ENCODE measurements around the gene NANOS2. TPM values are rescaled to one million over a fixed set of nuclear protein-coding genes. Genes with fewer than 3 reads are reported as not detected.

Gene NANOS2
- total RNA-seq, 4 donors from 2014 or later: not detected

GRCh38 chr19:45865269-45865948, 49.2 kb downstream of the NANOS2 start:
- Histone ChIP-seq H3K4me3 (peak overlapping the region in 3 of 4 donors; percentile 84 to 100 (median 95)), H3K9me3 (no peaks in the 10 kb centered on the region), H3K27me3 (peaks cover 13% of the 10 kb centered on the region), H3K36me3 (no peaks in the 10 kb centered on the region), H3K4me1 (peaks cover 9 to 37% (median 25%) of the 10 kb centered on the region in 4 donors), H3K27ac (peak overlapping the region; percentile 71 to 98 (median 96))
- in situ Hi-C loops (cut with MboI; ENCODE audit: low pct_ligation_motif_present in 1 of 4, low pct_unique_long_range_greater_than_20kb in 1 of 4, low sequenced_read_pairs in 3 of 4) (no loop called here), intact Hi-C loops (cut with DNase I; ENCODE audit: low total_unique reads) (no loop called here)
- peak; percentile 54 for DNase-seq
- 53 to 70% methylated on average over 1 to 9 of the region's 9 CpGs for WGBS, 2 donors (ENCODE audit: low coverage in 1 of 2)
- TF ChIP-seq CTCF (IDR thresholded peaks at IDR 0.05): no peak
- TF ChIP-seq POLR2AphosphoS5 (IDR thresholded peaks at IDR 0.05): no peak
- no peak for TF ChIP-seq EP300 (IDR thresholded peaks at IDR 0.05; ENCODE audit: low read depth)
- TF ChIP-seq POLR2A (IDR thresholded peaks at IDR 0.05): peak; percentile 15

- Histone ChIP-seq H3K4me1 (peaks cover 9 to 37% (median 25%) of the 10 kb centered on the region in 4 donors), H3K36me3 (peaks cover 0 to under 1% (median 0%) of the 10 kb centered on the region in 4 donors), H3K4me3 (peak overlapping the region; percentile 16 to 100 (median 90)), H3K27me3 (peaks cover 13% of the 10 kb centered on the region), H3K27ac (peak overlapping the region; percentile 71 to 98 (median 96)), H3K9me3 (no peaks in the 10 kb centered on the region)
- intact Hi-C loops (cut with DNase I; ENCODE audit: low total_unique reads) (no loop called here), in situ Hi-C loops (cut with MboI; ENCODE audit: low pct_ligation_motif_present in 1 of 4, low pct_unique_long_range_greater_than_20kb in 1 of 4, low sequenced_read_pairs in 3 of 4) (no loop called here)
- no peak for DNase-seq
- WGBS, 2 donors (ENCODE audit: low coverage in 1 of 2): 16 to 32% methylated on average over 3 to 12 of the region's 12 CpGs
- no peak for TF ChIP-seq EP300 (IDR thresholded peaks at IDR 0.05; ENCODE audit: low read depth)
- no peak for TF ChIP-seq POLR2AphosphoS5 (IDR thresholded peaks at IDR 0.05)
- no peak for TF ChIP-seq CTCF (IDR thresholded peaks at IDR 0.05)
- TF ChIP-seq POLR2A (IDR thresholded peaks at IDR 0.05): no peak
Measured at GRCh38 chr19:45864629-45865082, 49.9 kb downstream of the NANOS2 start.

- intact Hi-C loops (cut with DNase I; ENCODE audit: low total_unique reads) (no loop called here), in situ Hi-C loops (cut with MboI; ENCODE audit: low pct_ligation_motif_present in 1 of 4, low pct_unique_long_range_greater_than_20kb in 1 of 4, low sequenced_read_pairs in 3 of 4) (no loop called here)
- H3K27ac ChIP-seq: peak within 1 kb of the TSS; percentile 71 to 98 (median 96)
- H3K4me3 ChIP-seq: peak within 1 kb of the TSS; percentile 29 to 100 (median 90)
- H3K36me3 ChIP-seq: peaks cover 0 to 7% (median 3%) of the 10 kb centered on the region in 4 donors
- TF ChIP-seq CTCF (IDR thresholded peaks at IDR 0.05) (peak; percentile 69 to 87 (median 75)), POLR2AphosphoS5 (IDR thresholded peaks at IDR 0.05) (peak; percentile 36 to 79 (median 77)), POLR2A (IDR thresholded peaks at IDR 0.05) (peak; percentile 59), EP300 (IDR thresholded peaks at IDR 0.05; ENCODE audit: low read depth) (no peak)
- DNase-seq: peak; percentile 85
- peaks cover 13% of the 10 kb centered on the region for H3K27me3 ChIP-seq
- H3K4me1 ChIP-seq: peaks cover 9 to 37% (median 25%) of the 10 kb centered on the region in 4 donors
- no peaks in the 10 kb centered on the region for H3K9me3 ChIP-seq
- 1% methylated on average over 51 of the region's 71 CpGs; no CpG with 5 or more reads in 1 of the 2 donors for WGBS, 2 donors (ENCODE audit: low coverage in 1 of 2)
Measured at GRCh38 chr19:45863840-45864628, 50.5 kb downstream of the NANOS2 start, which contains the start of gene FOXA3. Gene FOXA3 (plus strand): TSS chr19:45864326. CDS start chr19:45864457, 131 bp downstream.

- no peaks in the 10 kb centered on the region for H3K9me3 ChIP-seq
- in situ Hi-C loops (cut with MboI; ENCODE audit: low pct_ligation_motif_present in 1 of 4, low pct_unique_long_range_greater_than_20kb in 1 of 4, low sequenced_read_pairs in 3 of 4) (no loop called here), intact Hi-C loops (cut with DNase I; ENCODE audit: low total_unique reads) (no loop called here)
- H3K27me3 ChIP-seq: peaks cover 13% of the 10 kb centered on the region
- H3K36me3 ChIP-seq: peaks cover 0 to 9% (median 4%) of the 10 kb centered on the region in 4 donors
- H3K27ac ChIP-seq: peak overlapping the region; percentile 71 to 98 (median 96)
- DNase-seq: peak; percentile 26
- peak overlapping the region; percentile 29 to 100 (median 90) for H3K4me3 ChIP-seq
- 4 to 11% methylated on average over 3 to 22 of the region's 22 CpGs for WGBS, 2 donors (ENCODE audit: low coverage in 1 of 2)
- peak in 2 of 3 donors; percentile 33 to 73 for TF ChIP-seq POLR2AphosphoS5 (IDR thresholded peaks at IDR 0.05)
- no peak for TF ChIP-seq EP300 (IDR thresholded peaks at IDR 0.05; ENCODE audit: low read depth)
- peaks cover 9 to 37% (median 25%) of the 10 kb centered on the region in 4 donors for H3K4me1 ChIP-seq
Measured at GRCh38 chr19:45863335-45863839, 51.2 kb downstream of the NANOS2 start.

Other genes starting within 250 kb of the NANOS2 start
- gene GIPR, start 246.6 kb downstream of the NANOS2 start, total RNA-seq: 10 to 100 TPM; 10.1 to 40.4 (median 14.1) TPM
- gene SNRPD2, start 222.8 kb downstream of the NANOS2 start, total RNA-seq: 100 to 1,000 TPM in 2 of 4 donors, 10 to 100 TPM in 2; 39.3 to 407 (median 93.4) TPM
- gene QPCTL, start 222.1 kb downstream of the NANOS2 start, total RNA-seq: 10 to 100 TPM in 1 of 4 donors, 1 to 10 TPM in 2, under 1 TPM in 1; 0.75 to 17.3 (median 7.2) TPM
- 10 to 100 TPM; 14.1 to 40.8 (median 19.6) TPM for gene FBXO46, start 183.9 kb downstream of the NANOS2 start, total RNA-seq
- not detected for gene MEIOSIN, start 181.3 kb downstream of the NANOS2 start, total RNA-seq
- 10 to 100 TPM in 2 of 4 donors, 1 to 10 TPM in 2; 6.7 to 40.4 (median 9.7) TPM for gene SIX5, start 145.5 kb downstream of the NANOS2 start, total RNA-seq
- 100 to 1,000 TPM in 2 of 4 donors, 10 to 100 TPM in 2; 19.1 to 237 (median 69.2) TPM for gene DMPK, start 132.3 kb downstream of the NANOS2 start, total RNA-seq
- 10 to 100 TPM; 26.8 to 72.9 (median 54.8) TPM for gene DMWD, start 121.9 kb downstream of the NANOS2 start, total RNA-seq
- 1 to 10 TPM in 1 of 4 donors, not detected in 3; 1.1 TPM for gene RSPH6A, start 99.5 kb downstream of the NANOS2 start, total RNA-seq
- 100 to 1,000 TPM in 2 of 4 donors, 10 to 100 TPM in 2; 35.2 to 189 (median 81.9) TPM for gene SYMPK, start 51.6 kb downstream of the NANOS2 start, total RNA-seq
- gene FOXA3, start 50.5 kb downstream of the NANOS2 start, total RNA-seq: 10 to 100 TPM in 2 of 4 donors, 1 to 10 TPM in 2; 1.9 to 24.4 (median 9.2) TPM
- gene IRF2BP1, start 28.6 kb downstream of the NANOS2 start, total RNA-seq: 10 to 100 TPM; 24.9 to 34.1 (median 29.5) TPM
- gene MYPOP, start 12.2 kb downstream of the NANOS2 start, total RNA-seq: 10 to 100 TPM in 2 of 4 donors, 1 to 10 TPM in 2; 5.5 to 26.9 (median 8.9) TPM
- 1 to 10 TPM in 1 of 4 donors, under 1 TPM in 2, not detected in 1; 0.41 to 2.2 (median 1.00) TPM for gene NOVA2, start 59.1 kb upstream of the NANOS2 start, total RNA-seq
- gene CCDC61, start 80.7 kb upstream of the NANOS2 start, total RNA-seq: 10 to 100 TPM in 2 of 4 donors, 1 to 10 TPM in 2; 7.8 to 18.7 (median 10.6) TPM
- gene PGLYRP1, start 108.3 kb upstream of the NANOS2 start, total RNA-seq: not detected
- gene IGFL4, start 126.2 kb upstream of the NANOS2 start, total RNA-seq: not detected
- not detected for gene IGFL3, start 209.9 kb upstream of the NANOS2 start, total RNA-seq
- not detected for gene IGFL2, start 233.5 kb upstream of the NANOS2 start, total RNA-seq

Data from transverse colon (tissue), 4 donors.